ENCODE data around the gene C9orf43. TPM values are rescaled to one million over a fixed set of nuclear protein-coding genes. Genes with fewer than 3 reads are reported as not detected.

C9orf43 gene
- total RNA-seq, 1 donor from 2014 or later = 0.48 TPM

Other genes starting within 250 kb of the C9orf43 start
- gene FKBP15, start 189.5 kb upstream of the C9orf43 start, total RNA-seq = 39.6 and 40.4 TPM in 2 replicates
- gene SLC31A1, start 189.2 kb upstream of the C9orf43 start, total RNA-seq = 18.0 and 20.0 TPM in 2 replicates
- 50.2 and 51.2 TPM in 2 replicates for gene CDC26, start 135.2 kb upstream of the C9orf43 start, total RNA-seq
- gene PRPF4, start 135.1 kb upstream of the C9orf43 start, total RNA-seq = 57.3 and 61.0 TPM in 2 replicates
- 0.30 TPM in 1 of 2 replicates, not detected in the other for gene RNF183, start 107.4 kb upstream of the C9orf43 start, total RNA-seq
- gene WDR31, start 70.5 kb upstream of the C9orf43 start, total RNA-seq = 1.9 and 2.1 TPM in 2 replicates
- 11.1 and 12.5 TPM in 2 replicates for gene BSPRY, start 61.2 kb upstream of the C9orf43 start, total RNA-seq
- gene HDHD3, start 33.8 kb upstream of the C9orf43 start, total RNA-seq = 18.7 and 18.8 TPM in 2 replicates
- 27.9 and 28.3 TPM in 2 replicates for gene ALAD, start 9.5 kb upstream of the C9orf43 start, total RNA-seq
- gene POLE3, start 72 bp upstream of the C9orf43 start, total RNA-seq = 71.0 and 73.8 TPM in 2 replicates
- 56.2 and 64.2 TPM in 2 replicates for gene RGS3, start 53.0 kb downstream of the C9orf43 start, total RNA-seq

Measured in activated T-helper 2 cell treated with anti-CD3 and anti-CD28 coated beads, Interferon-gamma antibody, Interleukin-2, Interleukin-4, amounts not matched to agents 10 μg/mL and 5 μg/mL and 100 μg/mL, durations not matched to agents 14 hours and 24 hours and 36 hours (primary cell).